Endothelial cell (in vitro differentiated cells): ENCODE results near the gene PARD6G. TPM values are rescaled to one million over a fixed set of nuclear protein-coding genes. Genes with fewer than 3 reads are reported as not detected.
A peak's percentile ranks its signal among the peaks of the same experiment; 100 is the strongest.

Experiments
- DNase-seq: peaks from one replicate; pipeline ENCODE4 v3.0.0; 2021; ENCODE audit warnings: low spot score
- H3K27ac Mint-ChIP-seq: one replicate; pipeline ENCODE4 v1.8.0; 2021; ENCODE audit warnings: mixed read lengths, inconsistent platforms; ENCODE audit not compliant: unreplicated experiment
- H3K27me3 Mint-ChIP-seq: one replicate; pipeline ENCODE4 v1.8.0; 2021; ENCODE audit warnings: mild to moderate bottlenecking, moderate library complexity, mixed read lengths, inconsistent platforms; ENCODE audit not compliant: unreplicated experiment
- H3K36me3 Mint-ChIP-seq: one replicate; pipeline ENCODE4 v1.8.0; 2021; ENCODE audit warnings: mild to moderate bottlenecking, low read depth, mixed read lengths, inconsistent platforms; ENCODE audit not compliant: unreplicated experiment
- H3K4me1 Mint-ChIP-seq: one replicate; pipeline ENCODE4 v1.8.0; 2021; ENCODE audit warnings: mild to moderate bottlenecking, mixed read lengths, inconsistent platforms; ENCODE audit not compliant: unreplicated experiment
- H3K4me3 Mint-ChIP-seq: one replicate; pipeline ENCODE4 v1.8.0; 2021; ENCODE audit warnings: mild to moderate bottlenecking, mixed read lengths, inconsistent platforms; ENCODE audit not compliant: unreplicated experiment
- H3K9me3 Mint-ChIP-seq: one replicate; pipeline ENCODE4 v1.8.0; 2021; ENCODE audit warnings: mixed read lengths, inconsistent platforms; ENCODE audit not compliant: unreplicated experiment
- CTCF ChIP-seq: fragments of 200-600 bp; sonication (generic); IDR thresholded peaks from one replicate; pipeline ENCODE4 v1.5.0; 2021; ENCODE audit warnings: antibody characterized with exemption; ENCODE audit not compliant: unreplicated experiment
- total RNA-seq: library from RNA; stranded (reverse); fragmentation: NEBNext Ultra II Directional; extraction: Animal tissue kit (Norgen Biotek cat#: 25700); gene quantifications from one replicate; pipeline ENCODE4 v1.2.1, GENCODE V29; 2021; ENCODE audit not compliant: unreplicated experiment

PARD6G gene
- total RNA-seq, 1 donor from 2014 or later = 10.4 TPM

- no peak for TF ChIP-seq CTCF
- Mint-ChIP-seq H3K9me3 (no peaks in the 10 kb centered on the region), H3K27ac (no peak overlapping the region), H3K4me3 (no peak overlapping the region), H3K4me1 (no peaks in the 10 kb centered on the region), H3K36me3 (peaks cover 9% of the 10 kb centered on the region), H3K27me3 (peaks cover 2% of the 10 kb centered on the region)
- DNase-seq = no peak
Measured at GRCh38 chr18:80163183-80163582, 84.1 kb downstream of the PARD6G start.

- no peak for DNase-seq
- H3K27ac Mint-ChIP-seq = no peak overlapping the region
- no peak for TF ChIP-seq CTCF
- H3K4me3 Mint-ChIP-seq = no peak overlapping the region
- H3K27me3 Mint-ChIP-seq = peaks cover 2% of the 10 kb centered on the region
- H3K4me1 Mint-ChIP-seq = no peaks in the 10 kb centered on the region
- H3K9me3 Mint-ChIP-seq = no peaks in the 10 kb centered on the region
- peaks cover 9% of the 10 kb centered on the region for H3K36me3 Mint-ChIP-seq
Measured at GRCh38 chr18:80161781-80162417, 85.4 kb downstream of the PARD6G start.

GRCh38 chr18:80159713-80160636 lies 87.3 kb downstream of the PARD6G start:
- TF ChIP-seq CTCF = peak; percentile 42
- peaks cover 9% of the 10 kb centered on the region for H3K36me3 Mint-ChIP-seq
- peak; percentile 56 for DNase-seq

GRCh38 chr18:80158365-80158764 lies 88.9 kb downstream of the PARD6G start:
- no peaks in the 10 kb centered on the region for H3K36me3 Mint-ChIP-seq
- no peak for DNase-seq
- peaks cover 2% of the 10 kb centered on the region for H3K27me3 Mint-ChIP-seq
- no peak overlapping the region for H3K27ac Mint-ChIP-seq
- TF ChIP-seq CTCF = no peak
- H3K4me3 Mint-ChIP-seq = no peak overlapping the region
- no peaks in the 10 kb centered on the region for H3K4me1 Mint-ChIP-seq
- no peaks in the 10 kb centered on the region for H3K9me3 Mint-ChIP-seq

More at GRCh38 chr18:80159713-80160636, 87.3 kb downstream of the PARD6G start:
- Mint-ChIP-seq H3K27ac (no peak overlapping the region), H3K9me3 (no peaks in the 10 kb centered on the region), H3K27me3 (peaks cover 2% of the 10 kb centered on the region), H3K4me3 (no peak overlapping the region), H3K4me1 (no peaks in the 10 kb centered on the region)
